Measurements from ENCODE around the gene ASIC3. TPM values are rescaled to one million over a fixed set of nuclear protein-coding genes. Genes with fewer than 3 reads are reported as not detected.

Gene ASIC3
- total RNA-seq, 1 donor from 2014 or later: under 0.01 TPM

GRCh38 chr7:151062111-151062398, 13.7 kb downstream of the ASIC3 start:
- TF ChIP-seq, protein P1, sequence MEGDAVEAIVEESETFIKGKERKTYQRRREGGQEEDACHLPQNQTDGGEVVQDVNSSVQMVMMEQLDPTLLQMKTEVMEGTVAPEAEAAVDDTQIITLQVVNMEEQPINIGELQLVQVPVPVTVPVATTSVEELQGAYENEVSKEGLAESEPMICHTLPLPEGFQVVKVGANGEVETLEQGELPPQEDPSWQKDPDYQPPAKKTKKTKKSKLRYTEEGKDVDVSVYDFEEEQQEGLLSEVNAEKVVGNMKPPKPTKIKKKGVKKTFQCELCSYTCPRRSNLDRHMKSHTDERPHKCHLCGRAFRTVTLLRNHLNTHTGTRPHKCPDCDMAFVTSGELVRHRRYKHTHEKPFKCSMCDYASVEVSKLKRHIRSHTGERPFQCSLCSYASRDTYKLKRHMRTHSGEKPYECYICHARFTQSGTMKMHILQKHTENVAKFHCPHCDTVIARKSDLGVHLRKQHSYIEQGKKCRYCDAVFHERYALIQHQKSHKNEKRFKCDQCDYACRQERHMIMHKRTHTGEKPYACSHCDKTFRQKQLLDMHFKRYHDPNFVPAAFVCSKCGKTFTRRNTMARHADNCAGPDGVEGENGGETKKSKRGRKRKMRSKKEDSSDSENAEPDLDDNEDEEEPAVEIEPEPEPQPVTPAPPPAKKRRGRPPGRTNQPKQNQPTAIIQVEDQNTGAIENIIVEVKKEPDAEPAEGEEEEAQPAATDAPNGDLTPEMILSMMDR (IDR thresholded peaks at IDR 0.05; ENCODE audit: insufficient read depth, low read length, severe bottlenecking): no peak
- Histone ChIP-seq H3K4me3 (ENCODE audit: low read depth, low read length) (no peak overlapping the region), H3K36me3 (ENCODE audit: control insufficient read depth, insufficient read depth, low read length) (peaks cover 14% of the 10 kb centered on the region), H3K27me3 (ENCODE audit: control insufficient read depth, insufficient read depth, low read length) (no peaks in the 10 kb centered on the region)
- FAIRE-seq: no peak
- no peak for DNase-seq (ENCODE audit: low read depth)

DNA sequence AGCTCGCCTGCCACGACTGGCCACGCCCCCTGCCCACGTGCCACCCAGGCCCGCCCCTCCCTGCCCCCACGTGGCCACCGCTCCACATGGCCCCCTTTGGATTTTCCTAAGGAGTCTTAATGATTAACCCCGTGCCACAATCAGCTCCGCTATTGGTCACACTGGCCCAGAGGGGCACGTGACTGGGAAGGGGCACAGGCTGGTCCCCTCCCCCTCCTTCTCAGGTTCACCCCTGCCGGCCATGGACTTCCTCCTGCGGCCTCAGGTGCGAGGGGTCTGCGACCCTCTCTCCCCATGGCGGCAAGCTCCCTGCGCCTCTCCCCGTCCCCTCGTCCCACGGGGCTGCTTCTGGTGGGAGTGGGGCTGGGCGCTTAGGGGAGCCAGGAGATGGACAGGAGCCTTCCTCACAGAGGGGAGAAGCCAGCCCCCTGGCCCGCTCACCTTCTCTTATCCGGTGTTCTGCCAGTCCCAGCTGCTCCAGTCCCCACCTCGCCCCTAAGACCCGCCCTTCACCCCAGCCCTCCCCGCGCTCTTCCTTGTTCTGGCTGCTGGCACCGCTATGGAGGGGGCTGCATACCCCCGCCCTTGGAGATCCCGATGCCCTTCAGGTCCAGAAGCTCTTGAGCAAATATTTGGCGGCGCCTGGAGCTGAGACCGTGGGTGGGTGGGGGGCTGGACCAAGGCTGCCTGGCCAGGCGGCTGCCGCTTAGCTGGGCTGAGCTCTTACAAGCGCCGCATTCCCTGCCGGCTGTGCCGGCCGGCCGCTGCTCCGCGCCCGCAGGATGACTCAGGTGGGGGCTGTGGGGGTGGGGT, 14.3 kb downstream of the ASIC3 start:
- H3K36me3 ChIP-seq (ENCODE audit: control insufficient read depth, insufficient read depth, low read length): peaks cover 17% of the 10 kb centered on the region
- TF ChIP-seq, protein P1 (IDR thresholded peaks at IDR 0.05; ENCODE audit: insufficient read depth, low read length, severe bottlenecking): no peak
- no peaks in the 10 kb centered on the region for H3K27me3 ChIP-seq (ENCODE audit: control insufficient read depth, insufficient read depth, low read length)
- peak overlapping the region; percentile 2 for H3K4me3 ChIP-seq (ENCODE audit: low read depth, low read length)
- no peak for DNase-seq (ENCODE audit: low read depth)
- no peak for FAIRE-seq

- TF ChIP-seq, protein P1 (IDR thresholded peaks at IDR 0.05; ENCODE audit: insufficient read depth, low read length, severe bottlenecking): no peak
- no peak for DNase-seq (ENCODE audit: low read depth)
- Histone ChIP-seq H3K36me3 (ENCODE audit: control insufficient read depth, insufficient read depth, low read length) (peaks cover 21% of the 10 kb centered on the region), H3K27me3 (ENCODE audit: control insufficient read depth, insufficient read depth, low read length) (no peaks in the 10 kb centered on the region), H3K4me3 (ENCODE audit: low read depth, low read length) (no peak overlapping the region)
- FAIRE-seq: no peak
These were observed 14.9 kb downstream of the ASIC3 start for GRCh38 chr7:151063212-151063561.

- H3K4me3 ChIP-seq (ENCODE audit: low read depth, low read length): no peak overlapping the region
- DNase-seq (ENCODE audit: low read depth) (no peak), FAIRE-seq (no peak)
- no peaks in the 10 kb centered on the region for H3K27me3 ChIP-seq (ENCODE audit: control insufficient read depth, insufficient read depth, low read length)
- peaks cover 25% of the 10 kb centered on the region for H3K36me3 ChIP-seq (ENCODE audit: control insufficient read depth, insufficient read depth, low read length)
- TF ChIP-seq, protein P1 (IDR thresholded peaks at IDR 0.05; ENCODE audit: insufficient read depth, low read length, severe bottlenecking): no peak
These were observed 16.1 kb downstream of the ASIC3 start for GRCh38 chr7:151064454-151064853.

DNA sequence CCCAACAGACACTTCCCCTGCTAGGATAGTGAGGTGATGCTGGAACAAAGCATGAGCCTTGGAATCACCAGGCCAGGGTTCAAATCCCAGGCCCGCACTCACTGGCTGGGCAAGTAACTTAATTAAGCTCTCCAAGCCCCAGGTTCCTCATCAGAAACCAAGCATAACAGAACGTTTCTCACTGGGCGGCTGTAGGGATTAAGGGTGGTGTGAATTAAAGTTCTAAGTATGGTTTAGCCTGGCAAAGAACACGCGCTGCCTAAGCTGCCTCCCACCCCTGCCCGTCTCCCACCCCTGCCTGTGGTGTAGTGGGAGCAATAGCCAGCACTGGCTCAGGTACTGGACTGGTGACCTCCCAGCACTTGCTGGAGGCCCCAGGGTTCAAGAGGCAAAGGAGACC, 16.7 kb downstream of the ASIC3 start:
- H3K4me3 ChIP-seq (ENCODE audit: low read depth, low read length): no peak overlapping the region
- H3K27me3 ChIP-seq (ENCODE audit: control insufficient read depth, insufficient read depth, low read length): no peaks in the 10 kb centered on the region
- TF ChIP-seq, protein P1 (IDR thresholded peaks at IDR 0.05; ENCODE audit: insufficient read depth, low read length, severe bottlenecking): no peak
- peaks cover 30% of the 10 kb centered on the region for H3K36me3 ChIP-seq (ENCODE audit: control insufficient read depth, insufficient read depth, low read length)
- DNase-seq (ENCODE audit: low read depth) (no peak), FAIRE-seq (no peak)

GRCh38 chr7:151065516-151065915, 17.2 kb downstream of the ASIC3 start:
- FAIRE-seq: no peak
- H3K36me3 ChIP-seq (ENCODE audit: control insufficient read depth, insufficient read depth, low read length): peaks cover 34% of the 10 kb centered on the region
- DNase-seq (ENCODE audit: low read depth): no peak
- TF ChIP-seq, protein P1 (IDR thresholded peaks at IDR 0.05; ENCODE audit: insufficient read depth, low read length, severe bottlenecking): no peak
- no peak overlapping the region for H3K4me3 ChIP-seq (ENCODE audit: low read depth, low read length)
- H3K27me3 ChIP-seq (ENCODE audit: control insufficient read depth, insufficient read depth, low read length): no peaks in the 10 kb centered on the region
